Skin of body (tissue), 2 donors: ENCODE measurements around the gene CD300A. TPM values are rescaled to one million over a fixed set of nuclear protein-coding genes. Genes with fewer than 3 reads are reported as not detected.

Source experiments
- small RNA-seq: library from RNA; depleted of rRNA; stranded (forward); fragments of <200 nt; gene quantifications from one replicate; pipeline ENCODE3, GENCODE V24; 2014; ENCODE audit warnings: low replicate concordance
- total RNA-seq: library from RNA; depleted of rRNA; stranded (reverse); fragments of >200 nt; gene quantifications from one replicate; pipeline ENCODE4 v1.2.3, GENCODE V29; 2014

The CD300A gene
- total RNA-seq, 1 donor from 2014 or later = 6.0 TPM

Small RNA genes within 50 kb of the gene (small RNA-seq; reads per million reads assigned to genes)
- not detected for gene RNA5SP448

Other genes with a start within 250 kb of the CD300A start
- not detected for gene DNAI2, start 192.4 kb upstream of the CD300A start, total RNA-seq
- gene KIF19, start 140.4 kb upstream of the CD300A start, total RNA-seq = 0.39 TPM
- gene BTBD17, start 104.8 kb upstream of the CD300A start, total RNA-seq = not detected
- not detected for gene GPR142, start 99.1 kb upstream of the CD300A start, total RNA-seq
- gene GPRC5C, start 34.5 kb upstream of the CD300A start, total RNA-seq = 15.4 TPM
- 0.59 TPM for gene CD300LB, start 64.8 kb downstream of the CD300A start, total RNA-seq
- gene CD300C, start 79.5 kb downstream of the CD300A start, total RNA-seq = 0.39 TPM
- gene CD300H, start 100.9 kb downstream of the CD300A start, total RNA-seq = 0.79 TPM
- 0.20 TPM for gene CD300LD, start 125.6 kb downstream of the CD300A start, total RNA-seq
- gene CD300E, start 157.1 kb downstream of the CD300A start, total RNA-seq = 1.2 TPM
- gene CD300LF, start 246.3 kb downstream of the CD300A start, total RNA-seq = 0.49 TPM